WTC11 (cell line): ENCODE measurements around the gene CALN1. TPM values are rescaled to one million over a fixed set of nuclear protein-coding genes. Genes with fewer than 3 reads are reported as not detected.

Source experiments
- ATAC-seq: fragments of 200-7000 bp; cut with Tn5 transposase; 2 replicates; pipeline ENCODE4 v1.10.0; 2021; ENCODE audit warnings: mild to moderate bottlenecking, moderate library complexity
- CTCF ChIA-PET: fragments of 300-600 bp; sonication (Branson Sonifier 250); formaldehyde crosslinking; loops from one replicate; lab custom pipeline; 2021; ENCODE audit warnings: antibody characterized with exemption; lab: Charles Lee
- POLR2A ChIA-PET: fragments of 350-600 bp; sonication (Branson Sonifier 250); formaldehyde crosslinking; loops from one replicate; lab custom pipeline; 2021; ENCODE audit warnings: antibody characterized with exemption; lab: Charles Lee
- DNase-seq: peaks from one replicate; pipeline ENCODE4 v3.0.0; 2021; ENCODE audit warnings: low spot score
- H3K27ac Mint-ChIP-seq: 2 replicates; pipeline ENCODE4 v1.8.0; 2021; ENCODE audit warnings: mixed read lengths
- H3K27me3 Mint-ChIP-seq: 2 replicates; pipeline ENCODE4 v1.8.0; 2021; ENCODE audit warnings: low read depth, mild to moderate bottlenecking, moderate library complexity, mixed read lengths
- H3K36me3 Mint-ChIP-seq: 2 replicates; pipeline ENCODE4 v1.8.0; 2021; ENCODE audit warnings: mixed read lengths
- H3K4me1 Mint-ChIP-seq: 2 replicates; pipeline ENCODE4 v1.8.0; 2022; ENCODE audit warnings: mixed read lengths
- H3K4me3 Mint-ChIP-seq: 2 replicates; pipeline ENCODE4 v1.8.0; 2021; ENCODE audit warnings: mild to moderate bottlenecking, moderate library complexity, mixed read lengths
- H3K9me3 Mint-ChIP-seq: 2 replicates; pipeline ENCODE4 v1.8.0; 2021; ENCODE audit warnings: mixed read lengths
- AFF4 ChIP-seq: sonication (generic); formaldehyde crosslinking; IDR thresholded peaks from 2 replicates; pipeline ENCODE4 v1.8.1; 2023; ENCODE audit warnings: mild to moderate bottlenecking, missing genetic modification reagents, borderline replicate concordance
- CTCF ChIP-seq: fragments of 200-600 bp; IDR thresholded peaks from 2 replicates; pipeline ENCODE4 v1.8.0; 2022; ENCODE audit warnings: antibody characterized with exemption
- E2F1 ChIP-seq: sonication (generic); formaldehyde crosslinking; IDR thresholded peaks from 2 replicates; pipeline ENCODE4 v1.8.0; 2022; ENCODE audit warnings: mild to moderate bottlenecking, missing genetic modification reagents
- ELF4 ChIP-seq: sonication (generic); formaldehyde crosslinking; IDR thresholded peaks from 2 replicates; pipeline ENCODE4 v1.8.1; 2022; ENCODE audit warnings: low read depth, mild to moderate bottlenecking, moderate library complexity, missing genetic modification reagents
- MLX ChIP-seq: sonication (generic); formaldehyde crosslinking; IDR thresholded peaks from 2 replicates; pipeline ENCODE4 v1.8.1; 2023; ENCODE audit warnings: mild to moderate bottlenecking, missing genetic modification reagents, moderate library complexity
- MXD4 ChIP-seq: fragments of 250-450 bp; sonication (Bioruptor Pico); IDR thresholded peaks from 2 replicates; pipeline ENCODE4 v1.8.0; 2021; ENCODE audit warnings: mild to moderate bottlenecking, moderate library complexity, borderline replicate concordance
- MYBL2 ChIP-seq: sonication (generic); formaldehyde crosslinking; IDR thresholded peaks from 2 replicates; pipeline ENCODE4 v1.8.1; 2023; ENCODE audit warnings: mild to moderate bottlenecking, moderate library complexity, missing genetic modification reagents
- NR3C1 ChIP-seq: sonication (generic); formaldehyde crosslinking; conservative IDR thresholded peaks from 2 replicates; pipeline ENCODE4 v1.8.1; 2023; ENCODE audit warnings: low read depth, mild to moderate bottlenecking, missing genetic modification reagents
- OVOL2 ChIP-seq: fragments of 250-450 bp; sonication (Bioruptor Pico); IDR thresholded peaks from 2 replicates; pipeline ENCODE4 v1.9.0; 2021; ENCODE audit warnings: mild to moderate bottlenecking, borderline replicate concordance
- SOX15 ChIP-seq: fragments of 250-450 bp; sonication (Bioruptor Pico); IDR thresholded peaks from 2 replicates; pipeline ENCODE4 v1.9.0; 2021; ENCODE audit warnings: mild to moderate bottlenecking
- TEAD4 ChIP-seq: sonication (generic); formaldehyde crosslinking; IDR thresholded peaks from 2 replicates; pipeline ENCODE4 v1.8.0; 2022; ENCODE audit warnings: mild to moderate bottlenecking, missing genetic modification reagents
- ZBTB21 ChIP-seq: sonication (generic); formaldehyde crosslinking; IDR thresholded peaks from 2 replicates; pipeline ENCODE4 v1.8.1; 2023; ENCODE audit warnings: mild to moderate bottlenecking, missing genetic modification reagents, borderline replicate concordance
- ZBTB43 ChIP-seq: sonication (generic); formaldehyde crosslinking; IDR thresholded peaks from 2 replicates; pipeline ENCODE4 v1.8.1; 2023; ENCODE audit warnings: mild to moderate bottlenecking, missing genetic modification reagents
- ZMAT4 ChIP-seq: fragments of 250-450 bp; sonication (Bioruptor Pico); IDR thresholded peaks from 2 replicates; pipeline ENCODE4 v1.9.0; 2021; ENCODE audit warnings: mild to moderate bottlenecking
- ZNF317 ChIP-seq: sonication (generic); formaldehyde crosslinking; IDR thresholded peaks from 2 replicates; pipeline ENCODE4 v1.8.1; 2023; ENCODE audit warnings: low read depth, mild to moderate bottlenecking, moderate library complexity, missing genetic modification reagents, borderline replicate concordance
- ZNF532 ChIP-seq: fragments of 250-450 bp; sonication (Bioruptor Pico); IDR thresholded peaks from 2 replicates; pipeline ENCODE4 v1.9.0; 2021; ENCODE audit warnings: mild to moderate bottlenecking, borderline replicate concordance
- total RNA-seq: library from RNA; stranded (reverse); gene quantifications from 3 replicates; pipeline ENCODE4 v1.2.3, GENCODE V29; 2021

CALN1 gene
- total RNA-seq, 1 experiment from 2014 or later = 10.5 TPM

GRCh38 chr7:72444026-72444776 is 32.1 kb upstream of the CALN1 start:
- no peaks in the 10 kb centered on the region for H3K36me3 Mint-ChIP-seq
- ATAC-seq = no peak
- no peak for DNase-seq
- ChIA-PET CTCF (interaction anchor here (0.6 to 1.1 kb wide), 2 partner anchors 10 to 109 kb away, joined by 3 read pairs; no protein-coding TSS in a partner anchor), POLR2A (no interaction called here)
- no peaks in the 10 kb centered on the region for H3K27me3 Mint-ChIP-seq
- H3K27ac Mint-ChIP-seq = no peak overlapping the region
- TF ChIP-seq CTCF (no peak), ELF4 (CRISPR knock-in tag) (no peak), ZNF317 (CRISPR knock-in tag) (no peak), MXD4 (CRISPR knock-in tag) (no peak), NR3C1 (CRISPR knock-in tag) (no peak), E2F1 (CRISPR knock-in tag) (no peak)
- no peak overlapping the region for H3K4me3 Mint-ChIP-seq
- peaks cover 14% of the 10 kb centered on the region for H3K4me1 Mint-ChIP-seq
- H3K9me3 Mint-ChIP-seq = no peaks in the 10 kb centered on the region

GRCh38 chr7:72441791-72442190 is 29.7 kb upstream of the CALN1 start:
- ATAC-seq (no peak), DNase-seq (no peak)
- no peak overlapping the region for H3K4me3 Mint-ChIP-seq
- H3K9me3 Mint-ChIP-seq = no peaks in the 10 kb centered on the region
- CTCF ChIA-PET = interaction anchor here (0.7 kb wide), 1 partner anchor 995 kb away, joined by 4 read pairs; no protein-coding TSS in a partner anchor
- no peaks in the 10 kb centered on the region for H3K36me3 Mint-ChIP-seq
- H3K4me1 Mint-ChIP-seq = peaks cover 10% of the 10 kb centered on the region
- POLR2A ChIA-PET = no interaction called here
- no peaks in the 10 kb centered on the region; the same call in 1 of the 2 replicates for H3K27me3 Mint-ChIP-seq
- no peak overlapping the region for H3K27ac Mint-ChIP-seq
- TF ChIP-seq TEAD4 (no peak), ZMAT4 (no peak), SOX15 (CRISPR knock-in tag) (no peak), ZBTB43 (CRISPR knock-in tag) (no peak), E2F1 (CRISPR knock-in tag) (no peak), ZBTB21 (CRISPR knock-in tag) (no peak), AFF4 (CRISPR knock-in tag) (no peak), NR3C1 (CRISPR knock-in tag) (no peak), OVOL2 (CRISPR knock-in tag) (no peak), MYBL2 (CRISPR knock-in tag) (no peak), ZNF532 (CRISPR knock-in tag) (no peak), MLX (CRISPR knock-in tag) (no peak)
